ENCODE results near the gene METTL26.

DNA sequence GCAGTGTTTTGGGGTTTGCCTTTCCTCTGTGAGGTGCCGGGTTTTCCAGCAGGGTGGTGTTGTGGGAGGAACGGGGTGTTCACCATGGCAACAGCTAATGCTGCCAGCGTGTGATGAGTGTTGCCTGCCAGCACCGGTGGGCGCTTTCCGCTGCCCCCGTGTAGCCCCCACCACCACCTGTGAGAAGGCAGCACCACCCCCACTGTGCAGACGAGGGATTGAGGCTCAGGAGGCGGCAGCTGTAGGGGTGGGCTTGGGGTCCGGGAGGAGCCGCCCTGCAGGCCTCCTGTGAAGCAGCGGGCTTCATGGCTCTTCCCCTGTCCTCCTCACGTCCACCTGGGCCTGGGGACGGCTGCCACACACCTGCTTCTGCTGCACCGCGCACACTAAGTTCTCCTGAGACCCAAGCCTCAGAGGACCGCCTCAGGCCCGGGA lies 41.0 kb downstream of the METTL26 start:
- TF ChIP-seq, protein P1, sequence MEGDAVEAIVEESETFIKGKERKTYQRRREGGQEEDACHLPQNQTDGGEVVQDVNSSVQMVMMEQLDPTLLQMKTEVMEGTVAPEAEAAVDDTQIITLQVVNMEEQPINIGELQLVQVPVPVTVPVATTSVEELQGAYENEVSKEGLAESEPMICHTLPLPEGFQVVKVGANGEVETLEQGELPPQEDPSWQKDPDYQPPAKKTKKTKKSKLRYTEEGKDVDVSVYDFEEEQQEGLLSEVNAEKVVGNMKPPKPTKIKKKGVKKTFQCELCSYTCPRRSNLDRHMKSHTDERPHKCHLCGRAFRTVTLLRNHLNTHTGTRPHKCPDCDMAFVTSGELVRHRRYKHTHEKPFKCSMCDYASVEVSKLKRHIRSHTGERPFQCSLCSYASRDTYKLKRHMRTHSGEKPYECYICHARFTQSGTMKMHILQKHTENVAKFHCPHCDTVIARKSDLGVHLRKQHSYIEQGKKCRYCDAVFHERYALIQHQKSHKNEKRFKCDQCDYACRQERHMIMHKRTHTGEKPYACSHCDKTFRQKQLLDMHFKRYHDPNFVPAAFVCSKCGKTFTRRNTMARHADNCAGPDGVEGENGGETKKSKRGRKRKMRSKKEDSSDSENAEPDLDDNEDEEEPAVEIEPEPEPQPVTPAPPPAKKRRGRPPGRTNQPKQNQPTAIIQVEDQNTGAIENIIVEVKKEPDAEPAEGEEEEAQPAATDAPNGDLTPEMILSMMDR (IDR thresholded peaks at IDR 0.05) = no peak
- TF ChIP-seq POLR2A (IDR thresholded peaks at IDR 0.05) = no peak
- TF ChIP-seq EP300 (IDR thresholded peaks at IDR 0.05) = no peak
